OCI-LY1 (cell line): Measurements from ENCODE around the gene TECPR2.

Experiments
- H2AFZ ChIP-seq: fragments of 200-600 bp; sonication (generic), shearing (Covaris generic); 2 replicates; pipeline ENCODE4 v1.6.0; 2014; ENCODE audit warnings: antibody characterized with exemption, mild to moderate bottlenecking, low read length
- H3F3A ChIP-seq: fragments of 200-600 bp; sonication (generic), shearing (Covaris generic); 2 replicates; pipeline ENCODE4 v1.6.0; 2014; ENCODE audit warnings: mild to moderate bottlenecking, antibody characterized with exemption, low read length, moderate library complexity; ENCODE audit not compliant: insufficient read depth
- H3K27ac ChIP-seq: fragments of 200-600 bp; sonication (generic); 2 replicates; pipeline ENCODE4 v1.5.1; 2014; ENCODE audit warnings: low read length, mixed run types, mild to moderate bottlenecking, low read depth; ENCODE audit not compliant: poor library complexity, severe bottlenecking
- H3K27me3 ChIP-seq: fragments of 200-600 bp; sonication (generic); 2 replicates; pipeline ENCODE4 v1.6.0; 2014; ENCODE audit warnings: antibody characterized with exemption, mild to moderate bottlenecking, low read length, moderate library complexity; ENCODE audit not compliant: insufficient read depth
- H3K36me3 ChIP-seq: fragments of 200-600 bp; sonication (generic); 2 replicates; pipeline ENCODE4 v1.6.1; 2014; ENCODE audit warnings: mild to moderate bottlenecking, antibody characterized with exemption, low read length, moderate library complexity, mixed read lengths; ENCODE audit not compliant: insufficient read depth
- H3K4me1 ChIP-seq: fragments of 200-600 bp; sonication (generic); 2 replicates; pipeline ENCODE4 v1.5.1; 2014; ENCODE audit warnings: mild to moderate bottlenecking, low read length, moderate library complexity; ENCODE audit not compliant: insufficient read depth, severe bottlenecking
- H3K4me2 ChIP-seq: fragments of 200-600 bp; sonication (generic), shearing (Covaris generic); 2 replicates; pipeline ENCODE4 v1.6.1; 2014; ENCODE audit warnings: low read length
- H3K4me3 ChIP-seq: fragments of 200-600 bp; sonication (generic); 2 replicates; pipeline ENCODE4 v1.5.1; 2014; ENCODE audit warnings: low read length, low read depth, mild to moderate bottlenecking, mixed read lengths; ENCODE audit not compliant: poor library complexity, severe bottlenecking
- H3K79me2 ChIP-seq: fragments of 200-600 bp; shearing (Covaris generic); 2 replicates; pipeline ENCODE4 v1.6.1; 2016; ENCODE audit warnings: mixed run types, low read length, mixed read lengths; ENCODE audit not compliant: insufficient read depth
- H3K9ac ChIP-seq: fragments of 200-600 bp; sonication (generic), shearing (Covaris generic); 2 replicates; pipeline ENCODE4 v1.6.1; 2014; ENCODE audit warnings: mild to moderate bottlenecking, low read length, mixed read lengths
- H3K9me2 ChIP-seq: fragments of 200-600 bp; sonication (generic), shearing (Covaris generic); 2 replicates; pipeline ENCODE4 v1.6.1; 2014; ENCODE audit warnings: low read depth, mild to moderate bottlenecking, low read length, mixed read lengths
- H3K9me3 ChIP-seq: fragments of 200-600 bp; shearing (Covaris generic); 2 replicates; pipeline ENCODE4 v1.6.1; 2014; ENCODE audit warnings: low read length, mixed read lengths
- H4K20me1 ChIP-seq: fragments of 200-600 bp; sonication (generic), shearing (Covaris generic); 2 replicates; pipeline ENCODE4 v1.6.0; 2016; ENCODE audit warnings: mild to moderate bottlenecking, low read length; ENCODE audit not compliant: insufficient read depth
- CTCF ChIP-seq: fragments of 200-600 bp; sonication (generic), shearing (Covaris generic); IDR thresholded peaks from 2 replicates; pipeline ENCODE4 v1.5.1; 2017; ENCODE audit warnings: mild to moderate bottlenecking, antibody characterized with exemption, low read length, moderate library complexity, mixed read lengths
- EZH2 ChIP-seq: fragments of 200-600 bp; sonication (generic), shearing (Covaris generic); IDR thresholded peaks from 2 replicates; pipeline ENCODE4 v1.8.0; 2017; ENCODE audit warnings: borderline replicate concordance, mixed run types, mild to moderate bottlenecking, antibody characterized with exemption, low read length, moderate library complexity, mixed read lengths

The TECPR2 gene

GRCh38 chr14:102317564-102318248 lies 45.0 kb upstream of the TECPR2 start:
- peaks cover 57% of the 10 kb centered on the region for H3K4me1 ChIP-seq
- peak overlapping the region; percentile 84; the same call in 1 of the 2 replicates for H2AFZ ChIP-seq
- no peaks in the 10 kb centered on the region for H3K36me3 ChIP-seq
- peak overlapping the region; percentile 88 for H3K27ac ChIP-seq
- H4K20me1 ChIP-seq: no peaks in the 10 kb centered on the region
- no peaks in the 10 kb centered on the region for H3K79me2 ChIP-seq
- peak overlapping the region; percentile 69 for H3K9ac ChIP-seq
- TF ChIP-seq CTCF (peak; percentile 38), EZH2 (no peak)
- no peaks in the 10 kb centered on the region for H3K9me2 ChIP-seq
- H3K4me2 ChIP-seq: peak overlapping the region; percentile 82
- H3K4me3 ChIP-seq: peak overlapping the region; percentile 70
- no peaks in the 10 kb centered on the region for H3K27me3 ChIP-seq
- H3F3A ChIP-seq: no peaks in the 10 kb centered on the region
- no peaks in the 10 kb centered on the region for H3K9me3 ChIP-seq

DNA sequence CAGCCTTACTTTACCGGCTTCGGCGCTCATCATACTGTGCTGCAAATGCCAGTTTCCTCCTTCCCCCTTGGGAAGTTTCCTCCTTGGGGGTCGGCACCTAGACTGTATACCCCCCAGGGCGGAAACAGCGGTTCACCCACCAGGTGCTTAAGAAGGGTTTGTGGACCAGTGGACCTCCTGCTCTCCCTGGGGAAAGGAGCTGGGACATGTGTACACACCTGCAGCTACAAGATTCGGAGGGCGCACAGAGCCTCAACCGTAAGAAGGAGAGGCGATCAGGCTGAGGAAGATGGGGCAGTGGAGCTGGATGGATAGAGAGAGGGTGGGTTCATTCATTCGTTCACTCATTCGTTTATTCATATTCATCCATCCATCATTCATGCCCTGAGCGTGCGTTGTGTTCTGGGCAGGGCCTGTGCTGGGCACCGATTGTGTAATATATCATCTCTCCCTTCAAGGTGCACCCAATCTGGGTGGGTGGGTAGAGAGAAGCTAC lies 43.9 kb upstream of the TECPR2 start:
- H3K36me3 ChIP-seq: no peaks in the 10 kb centered on the region
- peak overlapping the region; percentile 82 for H3K4me2 ChIP-seq
- no peaks in the 10 kb centered on the region for H3K27me3 ChIP-seq
- H3K9me2 ChIP-seq: no peaks in the 10 kb centered on the region
- no peaks in the 10 kb centered on the region for H3K79me2 ChIP-seq
- peaks cover 54% of the 10 kb centered on the region for H3K4me1 ChIP-seq
- H2AFZ ChIP-seq: no peak overlapping the region; the same call in 1 of the 2 replicates
- no peaks in the 10 kb centered on the region for H3K9me3 ChIP-seq
- H3F3A ChIP-seq: no peaks in the 10 kb centered on the region
- TF ChIP-seq EZH2 (no peak), CTCF (no peak)
- H3K9ac ChIP-seq: peak overlapping the region; percentile 74
- H4K20me1 ChIP-seq: no peaks in the 10 kb centered on the region
- H3K4me3 ChIP-seq: peak overlapping the region; percentile 70
- H3K27ac ChIP-seq: peak overlapping the region; percentile 88

DNA sequence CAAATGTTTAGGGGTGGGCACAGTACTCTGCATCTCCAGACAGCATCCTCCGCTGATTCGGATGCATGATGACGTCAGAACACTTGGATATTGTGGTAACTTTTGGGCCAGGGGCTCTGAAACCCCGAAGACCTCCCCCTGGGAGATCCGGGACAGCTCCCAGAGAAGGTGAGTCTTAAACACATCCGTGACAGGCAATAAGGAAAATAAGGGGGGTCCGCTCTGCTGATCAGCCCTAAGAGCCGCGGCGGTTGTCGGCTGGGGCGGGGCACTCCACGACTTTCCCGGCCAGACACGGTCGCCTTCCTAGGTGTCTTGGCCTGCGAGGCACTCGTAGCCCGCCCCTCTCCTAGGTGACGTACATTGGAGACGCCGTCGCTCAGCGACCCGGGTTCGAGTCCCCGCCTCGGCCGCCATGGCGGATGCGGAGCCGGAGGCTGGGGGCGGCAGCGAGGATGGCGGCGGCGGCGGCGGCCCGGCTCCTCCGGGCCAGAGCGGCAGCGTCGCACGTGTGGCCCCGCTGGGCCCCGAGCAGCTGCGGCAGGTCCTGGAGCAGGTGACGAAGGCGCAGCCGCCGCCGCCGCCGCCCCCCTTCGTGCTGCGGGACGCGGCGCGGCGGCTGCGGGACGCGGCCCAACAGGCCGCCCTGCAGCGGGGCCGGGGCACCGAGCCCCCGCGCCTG lies 43.2 kb upstream of the TECPR2 start, which contains the start of gene ZNF839:
Gene ZNF839, plus strand, starts transcription at position 396 of the 682 bp plus-strand sequence. Its CDS starts 20 bp downstream, at position 416.
- no peak for TF ChIP-seq EZH2
- no peak for TF ChIP-seq CTCF
- H2AFZ ChIP-seq: no peak within 1 kb of the TSS; the same call in 1 of the 2 replicates
- peak within 1 kb of the TSS; percentile 74 for H3K9ac ChIP-seq
- no peaks in the 10 kb centered on the region for H3K36me3 ChIP-seq
- no peaks in the 10 kb centered on the region for H3K9me3 ChIP-seq
- H3K27me3 ChIP-seq: no peaks in the 10 kb centered on the region
- H4K20me1 ChIP-seq: no peaks in the 10 kb centered on the region
- peaks cover 48% of the 10 kb centered on the region for H3K4me1 ChIP-seq
- no peaks in the 10 kb centered on the region for H3F3A ChIP-seq
- no peaks in the 10 kb centered on the region for H3K9me2 ChIP-seq
- peak within 1 kb of the TSS; percentile 82 for H3K4me2 ChIP-seq
- no peaks in the 10 kb centered on the region for H3K79me2 ChIP-seq
- peak within 1 kb of the TSS; percentile 70 for H3K4me3 ChIP-seq
- peak within 1 kb of the TSS; percentile 88 for H3K27ac ChIP-seq
